SK-N-SH treated with all-trans-retinoic acid at 6 μM for 48 hours (cell line): ENCODE data around the gene LTN1.

Experiments
- ATAC-seq: fragments of 200-7000 bp; cut with Tn5 transposase; 3 replicates; pipeline ENCODE4 v1.9.1; 2020; ENCODE audit warnings: mild to moderate bottlenecking, moderate library complexity
- ARNTL ChIP-seq: fragments of 450-650 bp; formaldehyde crosslinking; IDR thresholded peaks from 2 replicates; pipeline ENCODE4 v1.5.0; 2020; ENCODE audit warnings: low read depth, mild to moderate bottlenecking, moderate library complexity, borderline replicate concordance
- BACH2 ChIP-seq: fragments of 250-450 bp; sonication (Bioruptor Pico); IDR thresholded peaks from 2 replicates; pipeline ENCODE4 v1.9.0; 2021; ENCODE audit warnings: mild to moderate bottlenecking, borderline replicate concordance
- CREB5 ChIP-seq: fragments of 250-450 bp; sonication (Bioruptor Pico); IDR thresholded peaks from 2 replicates; pipeline ENCODE4 v1.5.1; 2020; ENCODE audit warnings: low read depth, mild to moderate bottlenecking, moderate library complexity
- CSDC2 ChIP-seq: fragments of 250-450 bp; sonication (Bioruptor Pico); IDR thresholded peaks from 2 replicates; pipeline ENCODE4 v1.5.0; 2020; ENCODE audit warnings: mild to moderate bottlenecking, moderate library complexity
- CSRNP3 ChIP-seq: fragments of 250-450 bp; sonication (Bioruptor Pico); IDR thresholded peaks from 2 replicates; pipeline ENCODE4 v1.5.1; 2021; ENCODE audit warnings: mild to moderate bottlenecking, moderate library complexity
- ESRRG ChIP-seq: fragments of 250-450 bp; sonication (Bioruptor Pico); IDR thresholded peaks from 2 replicates; pipeline ENCODE4 v1.6.1; 2021; ENCODE audit warnings: mild to moderate bottlenecking
- GLIS3 ChIP-seq: fragments of 250-450 bp; sonication (Bioruptor Pico); IDR thresholded peaks from 2 replicates; pipeline ENCODE4 v1.5.0; 2020; ENCODE audit warnings: mild to moderate bottlenecking, moderate library complexity
- ISL1 ChIP-seq: fragments of 250-450 bp; sonication (Bioruptor Pico); IDR thresholded peaks from 2 replicates; pipeline ENCODE4 v2.1.2; 2022; ENCODE audit warnings: mild to moderate bottlenecking, moderate library complexity
- OSR1 ChIP-seq: fragments of 250-450 bp; sonication (Bioruptor Pico); IDR thresholded peaks from 2 replicates; pipeline ENCODE4 v1.8.0; 2022; ENCODE audit warnings: moderate library complexity, mild to moderate bottlenecking, inconsistent platforms
- PPARA ChIP-seq: fragments of 250-450 bp; sonication (Bioruptor Pico); IDR thresholded peaks from 2 replicates; pipeline ENCODE4 v1.5.0; 2020; ENCODE audit warnings: mild to moderate bottlenecking, borderline replicate concordance
- RARB ChIP-seq: fragments of 250-450 bp; sonication (Bioruptor Pico); IDR thresholded peaks from 2 replicates; pipeline ENCODE4 v1.8.0; 2021; ENCODE audit warnings: mild to moderate bottlenecking, moderate library complexity
- SNAI2 ChIP-seq: fragments of 250-450 bp; sonication (Bioruptor Pico); IDR thresholded peaks from 2 replicates; pipeline ENCODE4 v1.5.0; 2020; ENCODE audit warnings: mild to moderate bottlenecking, moderate library complexity
- TCF4 ChIP-seq: fragments of 250-450 bp; sonication (Bioruptor Pico); IDR thresholded peaks from 2 replicates; pipeline ENCODE4 v1.8.0; 2021; ENCODE audit warnings: mild to moderate bottlenecking, moderate library complexity, borderline replicate concordance
- TOX ChIP-seq: fragments of 250-450 bp; sonication (Bioruptor Pico); IDR thresholded peaks from 2 replicates; pipeline ENCODE4 v1.8.0; 2021; ENCODE audit warnings: mild to moderate bottlenecking, moderate library complexity, borderline replicate concordance
- ZC3H10 ChIP-seq: fragments of 250-450 bp; sonication (Bioruptor Pico); IDR thresholded peaks from 2 replicates; pipeline ENCODE4 v1.5.1; 2021; ENCODE audit warnings: mild to moderate bottlenecking, moderate library complexity
- ZFP3 ChIP-seq: fragments of 250-450 bp; sonication (Bioruptor Pico); IDR thresholded peaks from 2 replicates; pipeline ENCODE4 v1.5.0; 2020; ENCODE audit warnings: mild to moderate bottlenecking, moderate library complexity
- ZFP30 ChIP-seq: fragments of 450-650 bp; formaldehyde crosslinking; IDR thresholded peaks from 2 replicates; pipeline ENCODE4 v1.5.0; 2022; ENCODE audit warnings: mild to moderate bottlenecking, moderate library complexity
- ZNF565 ChIP-seq: fragments of 450-650 bp; formaldehyde crosslinking; conservative IDR thresholded peaks from 2 replicates; pipeline ENCODE4 v1.5.0; 2020; ENCODE audit warnings: low read depth, mild to moderate bottlenecking, moderate library complexity
- ZNF70 ChIP-seq: fragments of 450-650 bp; formaldehyde crosslinking; IDR thresholded peaks from 2 replicates; pipeline ENCODE4 v1.5.0; 2020; ENCODE audit warnings: mild to moderate bottlenecking, moderate library complexity
- ZNF8 ChIP-seq: fragments of 450-650 bp; formaldehyde crosslinking; IDR thresholded peaks from 2 replicates; pipeline ENCODE4 v1.5.0; 2020; ENCODE audit warnings: mild to moderate bottlenecking, moderate library complexity
- TF ChIP-seq, protein P1 (sequence below): fragments of 250-450 bp; sonication (Bioruptor Pico); IDR thresholded peaks from 2 replicates; pipeline ENCODE4 v1.5.0; 2020; ENCODE audit warnings: mild to moderate bottlenecking, moderate library complexity
- TF ChIP-seq, protein P2 (sequence below): fragments of 250-450 bp; sonication (Bioruptor Pico); IDR thresholded peaks from 2 replicates; pipeline ENCODE4 v1.8.0; 2020; ENCODE audit warnings: mild to moderate bottlenecking, moderate library complexity, borderline replicate concordance
- TF ChIP-seq, protein P3 (sequence below): fragments of 250-450 bp; sonication (Bioruptor Pico); IDR thresholded peaks from 2 replicates; pipeline ENCODE4 v1.8.0; 2021; ENCODE audit warnings: low read depth, mild to moderate bottlenecking, moderate library complexity, borderline replicate concordance

LTN1 gene

DNA sequence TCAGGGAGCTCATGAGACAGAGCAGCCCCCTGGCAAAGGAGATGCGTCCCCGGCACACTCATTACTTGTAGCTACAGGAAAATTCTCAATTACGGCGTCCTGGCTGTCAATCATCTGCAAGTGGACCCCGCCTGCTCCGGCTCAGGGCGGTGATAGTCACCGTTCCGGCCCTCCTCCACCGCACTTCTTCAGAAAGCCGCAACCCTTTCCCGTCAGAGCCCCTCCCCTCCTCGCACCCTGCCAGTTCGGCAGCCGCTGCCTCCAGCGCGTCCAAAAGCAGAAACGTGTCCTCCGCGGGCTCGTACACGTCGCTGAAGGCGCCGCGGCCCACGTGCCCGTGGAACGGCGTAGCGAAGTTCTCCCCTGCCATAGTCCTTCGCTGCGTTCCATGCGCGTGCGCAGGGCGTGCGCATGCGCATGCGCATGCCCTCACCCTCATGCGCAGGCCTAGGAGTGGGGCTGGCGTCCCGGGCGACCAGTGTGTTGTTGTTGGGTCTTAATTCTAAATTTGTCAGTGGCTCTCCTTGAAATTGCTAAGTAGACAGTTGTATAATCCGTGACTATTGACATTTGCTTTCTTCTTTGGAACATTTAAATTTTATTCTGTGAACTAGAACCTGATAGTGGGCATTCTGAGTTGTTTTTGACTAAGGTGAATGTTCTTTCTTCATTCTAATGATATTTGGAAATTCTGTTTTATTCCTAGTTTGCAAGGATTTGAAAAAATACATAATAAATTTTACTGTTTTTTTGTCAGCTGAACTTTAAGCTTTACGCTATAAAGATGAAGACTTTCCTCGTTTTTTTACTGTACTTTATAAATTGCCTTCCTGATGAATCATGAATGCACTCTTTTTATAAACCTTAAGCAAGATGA, 107.5 kb downstream of the LTN1 start:
- no peak for TF ChIP-seq CSRNP3 (CRISPR knock-in tag)
- TF ChIP-seq RARB (CRISPR knock-in tag), result no peak
- TF ChIP-seq, protein P1, sequence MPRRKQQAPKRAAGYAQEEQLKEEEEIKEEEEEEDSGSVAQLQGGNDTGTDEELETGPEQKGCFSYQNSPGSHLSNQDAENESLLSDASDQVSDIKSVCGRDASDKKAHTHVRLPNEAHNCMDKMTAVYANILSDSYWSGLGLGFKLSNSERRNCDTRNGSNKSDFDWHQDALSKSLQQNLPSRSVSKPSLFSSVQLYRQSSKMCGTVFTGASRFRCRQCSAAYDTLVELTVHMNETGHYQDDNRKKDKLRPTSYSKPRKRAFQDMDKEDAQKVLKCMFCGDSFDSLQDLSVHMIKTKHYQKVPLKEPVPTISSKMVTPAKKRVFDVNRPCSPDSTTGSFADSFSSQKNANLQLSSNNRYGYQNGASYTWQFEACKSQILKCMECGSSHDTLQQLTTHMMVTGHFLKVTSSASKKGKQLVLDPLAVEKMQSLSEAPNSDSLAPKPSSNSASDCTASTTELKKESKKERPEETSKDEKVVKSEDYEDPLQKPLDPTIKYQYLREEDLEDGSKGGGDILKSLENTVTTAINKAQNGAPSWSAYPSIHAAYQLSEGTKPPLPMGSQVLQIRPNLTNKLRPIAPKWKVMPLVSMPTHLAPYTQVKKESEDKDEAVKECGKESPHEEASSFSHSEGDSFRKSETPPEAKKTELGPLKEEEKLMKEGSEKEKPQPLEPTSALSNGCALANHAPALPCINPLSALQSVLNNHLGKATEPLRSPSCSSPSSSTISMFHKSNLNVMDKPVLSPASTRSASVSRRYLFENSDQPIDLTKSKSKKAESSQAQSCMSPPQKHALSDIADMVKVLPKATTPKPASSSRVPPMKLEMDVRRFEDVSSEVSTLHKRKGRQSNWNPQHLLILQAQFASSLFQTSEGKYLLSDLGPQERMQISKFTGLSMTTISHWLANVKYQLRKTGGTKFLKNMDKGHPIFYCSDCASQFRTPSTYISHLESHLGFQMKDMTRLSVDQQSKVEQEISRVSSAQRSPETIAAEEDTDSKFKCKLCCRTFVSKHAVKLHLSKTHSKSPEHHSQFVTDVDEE (CRISPR knock-in tag), result peak; percentile 64; the same call in 1 of the 2 replicates
- no peak for TF ChIP-seq ZC3H10
- no peak for TF ChIP-seq ARNTL (CRISPR knock-in tag)
- peak; percentile 98 for TF ChIP-seq ZFP3 (CRISPR knock-in tag)
- no peak for TF ChIP-seq ZFP30 (CRISPR knock-in tag)
- TF ChIP-seq ISL1 (CRISPR knock-in tag), result peak; percentile 43; the same call in 1 of the 2 replicates
- no peak for TF ChIP-seq TOX (CRISPR knock-in tag)
- no peak for TF ChIP-seq BACH2 (CRISPR knock-in tag)
- TF ChIP-seq ZNF565 (CRISPR knock-in tag), result no peak; the same call in 1 of the 2 replicates
- TF ChIP-seq, protein P2, sequence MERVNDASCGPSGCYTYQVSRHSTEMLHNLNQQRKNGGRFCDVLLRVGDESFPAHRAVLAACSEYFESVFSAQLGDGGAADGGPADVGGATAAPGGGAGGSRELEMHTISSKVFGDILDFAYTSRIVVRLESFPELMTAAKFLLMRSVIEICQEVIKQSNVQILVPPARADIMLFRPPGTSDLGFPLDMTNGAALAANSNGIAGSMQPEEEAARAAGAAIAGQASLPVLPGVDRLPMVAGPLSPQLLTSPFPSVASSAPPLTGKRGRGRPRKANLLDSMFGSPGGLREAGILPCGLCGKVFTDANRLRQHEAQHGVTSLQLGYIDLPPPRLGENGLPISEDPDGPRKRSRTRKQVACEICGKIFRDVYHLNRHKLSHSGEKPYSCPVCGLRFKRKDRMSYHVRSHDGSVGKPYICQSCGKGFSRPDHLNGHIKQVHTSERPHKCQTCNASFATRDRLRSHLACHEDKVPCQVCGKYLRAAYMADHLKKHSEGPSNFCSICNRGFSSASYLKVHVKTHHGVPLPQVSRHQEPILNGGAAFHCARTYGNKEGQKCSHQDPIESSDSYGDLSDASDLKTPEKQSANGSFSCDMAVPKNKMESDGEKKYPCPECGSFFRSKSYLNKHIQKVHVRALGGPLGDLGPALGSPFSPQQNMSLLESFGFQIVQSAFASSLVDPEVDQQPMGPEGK (CRISPR knock-in tag), result no peak
- 0 out of 2 replicates have a peak, but pooled peaks have one; percentile 7 for TF ChIP-seq GLIS3 (CRISPR knock-in tag)
- peak; percentile 34; the same call in 1 of the 2 replicates for TF ChIP-seq ZNF8 (CRISPR knock-in tag)
- TF ChIP-seq, protein P3, sequence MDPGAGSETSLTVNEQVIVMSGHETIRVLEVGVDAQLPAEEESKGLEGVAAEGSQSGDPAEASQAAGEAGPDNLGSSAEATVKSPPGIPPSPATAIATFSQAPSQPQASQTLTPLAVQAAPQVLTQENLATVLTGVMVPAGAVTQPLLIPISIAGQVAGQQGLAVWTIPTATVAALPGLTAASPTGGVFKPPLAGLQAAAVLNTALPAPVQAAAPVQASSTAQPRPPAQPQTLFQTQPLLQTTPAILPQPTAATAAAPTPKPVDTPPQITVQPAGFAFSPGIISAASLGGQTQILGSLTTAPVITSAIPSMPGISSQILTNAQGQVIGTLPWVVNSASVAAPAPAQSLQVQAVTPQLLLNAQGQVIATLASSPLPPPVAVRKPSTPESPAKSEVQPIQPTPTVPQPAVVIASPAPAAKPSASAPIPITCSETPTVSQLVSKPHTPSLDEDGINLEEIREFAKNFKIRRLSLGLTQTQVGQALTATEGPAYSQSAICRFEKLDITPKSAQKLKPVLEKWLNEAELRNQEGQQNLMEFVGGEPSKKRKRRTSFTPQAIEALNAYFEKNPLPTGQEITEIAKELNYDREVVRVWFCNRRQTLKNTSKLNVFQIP (CRISPR knock-in tag), result no peak
- no peak for TF ChIP-seq CREB5 (CRISPR knock-in tag)
- TF ChIP-seq ESRRG (CRISPR knock-in tag), result no peak
- TF ChIP-seq SNAI2 (CRISPR knock-in tag), result no peak; the same call in 1 of the 2 replicates
- TF ChIP-seq ZNF70, result peak; percentile 94
- no peak for TF ChIP-seq TCF4 (CRISPR knock-in tag)
- TF ChIP-seq CSDC2 (CRISPR knock-in tag), result peak; percentile 82
- no peak for TF ChIP-seq PPARA
- no peak for TF ChIP-seq OSR1 (CRISPR knock-in tag)
- ATAC-seq, result peak; percentile 97

DNA sequence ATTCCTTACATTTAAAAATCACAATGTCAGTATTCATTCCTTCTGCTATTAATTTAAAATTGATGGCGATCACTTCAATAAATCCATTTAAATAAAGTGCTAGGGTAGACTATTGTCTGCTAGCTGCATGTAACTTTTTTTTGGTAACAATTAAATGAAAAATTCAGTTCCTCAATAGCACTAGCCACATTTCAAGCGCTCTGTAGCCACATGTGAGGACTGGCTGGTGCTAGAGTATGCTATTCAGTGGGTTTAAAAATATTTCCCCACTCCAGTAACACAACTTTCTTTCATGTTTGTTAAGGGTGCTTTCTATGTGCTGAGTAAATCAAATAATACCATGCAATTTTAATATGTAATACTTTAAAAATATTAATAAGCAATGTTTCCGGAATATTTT, 108.2 kb downstream of the LTN1 start:
- peak; percentile 72 for ATAC-seq
- TF ChIP-seq ZC3H10 (no peak), CREB5 (CRISPR knock-in tag) (no peak), ZFP30 (CRISPR knock-in tag) (no peak), BACH2 (CRISPR knock-in tag) (no peak), ZNF565 (CRISPR knock-in tag) (no peak)
